ENCODE data around the gene WDR46. TPM values are rescaled to one million over a fixed set of nuclear protein-coding genes. Genes with fewer than 3 reads are reported as not detected.

The WDR46 gene
- total and polyA plus RNA-seq, 10 donors: 30.5 to 101 (median 48.1) TPM

- Histone ChIP-seq H3K9me3 (no peaks in the 10 kb centered on the region), H3K4me3 (peak overlapping the region; percentile 39 to 82 (median 65)), H3K4me1 (peaks cover 60 to 85% (median 76%) of the 10 kb centered on the region in 6 donors), H3K36me3 (peaks cover 2 to 50% (median 29%) of the 10 kb centered on the region in 6 donors), H3K27me3 (replicated peaks in 1 of 7) (no peaks in the 10 kb centered on the region), H3K27ac (peak overlapping the region; percentile 58 to 100 (median 94))
- intact Hi-C loops (cut with DNase I; ENCODE audit: low total_unique reads): no loop called here
- 59 to 71% (median 70%) methylated on average over 8 of the region's 8 CpGs for WGBS, 5 donors
- no peak for DNase-seq
- TF ChIP-seq POLR2AphosphoS5 (IDR thresholded peaks at IDR 0.05) (peak in 1 of 3 donors; percentile 30), POLR2A (IDR thresholded peaks at IDR 0.05) (no peak), CTCF (IDR thresholded peaks at IDR 0.05 in 8 of 11, conservative IDR thresholded peaks at IDR 0.05 in 3 of 11) (no peak)
Observed at GRCh38 chr6:33318426-33319073, 29.5 kb upstream of the WDR46 start.

GRCh38 chr6:33317669-33318425, 28.8 kb upstream of the WDR46 start, which contains the start of gene ZBTB22:
Gene ZBTB22 (minus strand): TSS chr6:33317744. CDS start chr6:33316916, 828 bp downstream.
- no peak for TF ChIP-seq CTCF (IDR thresholded peaks at IDR 0.05 in 8 of 11, conservative IDR thresholded peaks at IDR 0.05 in 3 of 11)
- peak; percentile 84 to 87 (median 85) for TF ChIP-seq POLR2AphosphoS5 (IDR thresholded peaks at IDR 0.05)
- no peaks in the 10 kb centered on the region for H3K9me3 ChIP-seq
- peak within 1 kb of the TSS; percentile 58 to 100 (median 94) for H3K27ac ChIP-seq
- no peaks in the 10 kb centered on the region for H3K27me3 ChIP-seq (replicated peaks in 1 of 7)
- peak; percentile 99 for DNase-seq
- peak within 1 kb of the TSS; percentile 39 to 82 (median 65) for H3K4me3 ChIP-seq
- 2% methylated on average over 29 to 44 of the region's 44 CpGs for WGBS, 5 donors
- H3K36me3 ChIP-seq: peaks cover 2 to 50% (median 29%) of the 10 kb centered on the region in 6 donors
- intact Hi-C loops (cut with DNase I; ENCODE audit: low total_unique reads): no loop called here
- peaks cover 60 to 80% (median 73%) of the 10 kb centered on the region in 6 donors for H3K4me1 ChIP-seq

- TF ChIP-seq CTCF (IDR thresholded peaks at IDR 0.05 in 8 of 11, conservative IDR thresholded peaks at IDR 0.05 in 3 of 11) (no peak), POLR2A (IDR thresholded peaks at IDR 0.05) (no peak), POLR2AphosphoS5 (IDR thresholded peaks at IDR 0.05) (no peak)
- Histone ChIP-seq H3K27me3 (replicated peaks in 1 of 7) (no peaks in the 10 kb centered on the region), H3K27ac (peak overlapping the region; percentile 58 to 100 (median 94)), H3K36me3 (peaks cover 2 to 53% (median 29%) of the 10 kb centered on the region in 6 donors), H3K4me3 (peak overlapping the region; percentile 39 to 82 (median 65)), H3K9me3 (no peaks in the 10 kb centered on the region), H3K4me1 (peaks cover 60 to 84% (median 77%) of the 10 kb centered on the region in 6 donors)
- intact Hi-C loops (cut with DNase I; ENCODE audit: low total_unique reads): no loop called here
- WGBS, 5 donors: 1 to 4% (median 2%) methylated on average over 10 to 27 of the region's 27 CpGs
- DNase-seq: no peak
Observed at GRCh38 chr6:33317419-33317668, 28.3 kb upstream of the WDR46 start.

All from spleen (tissue), 11 donors.